ENCODE results near the gene L3MBTL1. TPM values are rescaled to one million over a fixed set of nuclear protein-coding genes. Genes with fewer than 3 reads are reported as not detected.

The L3MBTL1 gene
- total and polyA plus RNA-seq, 4 experiments from 2014 or later, result 1.3 to 22.5 (median 9.9) TPM

DNA sequence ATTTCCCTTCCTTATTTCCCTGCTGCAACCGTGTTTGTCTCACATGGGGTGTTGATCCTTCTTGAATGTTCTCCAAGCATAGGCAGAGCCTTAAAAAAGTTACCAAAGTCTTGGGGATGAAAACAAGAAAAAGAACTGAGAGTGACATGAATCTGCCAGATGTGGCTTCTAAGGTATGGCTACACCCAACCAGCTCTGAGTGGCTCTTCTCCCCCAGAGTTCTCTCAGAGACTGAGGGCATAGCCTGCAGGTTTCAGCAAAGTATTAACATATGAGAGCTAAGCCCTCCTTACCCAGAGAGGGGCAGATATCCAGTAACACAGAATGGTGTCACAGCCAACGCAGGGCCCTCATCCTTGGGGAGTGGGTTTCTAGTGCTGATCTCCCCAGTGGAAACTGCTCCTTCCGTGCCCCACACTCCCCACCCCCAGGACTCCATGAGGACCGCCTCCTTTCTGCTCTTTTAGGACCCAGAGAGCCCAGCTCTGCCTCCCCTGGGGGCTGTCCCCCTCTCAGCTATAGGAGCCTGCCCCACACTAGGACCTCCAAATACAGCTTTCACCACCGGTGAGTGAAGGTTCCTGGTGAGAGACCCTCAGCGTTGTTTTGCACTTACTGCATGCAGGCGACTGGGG is 28.0 kb downstream of the L3MBTL1 start:
- H3K9me3 Mint-ChIP-seq, result peaks cover 0 to 2% (median 0%) of the 10 kb centered on the region in 8 donors
- H3K27me3 ChIP-seq (ENCODE audit: insufficient read depth, low read length), result no peaks in the 10 kb centered on the region
- H3K36me3 ChIP-seq (ENCODE audit: insufficient read depth, low read length), result no peaks in the 10 kb centered on the region
- CTCF ChIA-PET (ENCODE audit: partially characterized antibody), result interaction anchor here (1.1 kb wide), 1 partner anchor 11 kb away, joined by 3 read pairs; no protein-coding TSS in a partner anchor
- H3K27me3 Mint-ChIP-seq, result no peaks in the 10 kb centered on the region
- DNase-seq, result no peak
- no peak overlapping the region for H3K27ac ChIP-seq (ENCODE audit: low read depth, low read length)
- H3K4me3 ChIP-seq (ENCODE audit: low read length in 2 of 2), result no peak overlapping the region
- no peaks in the 10 kb centered on the region for H3K4me1 Mint-ChIP-seq
- intact Hi-C loops (cut with micrococcal nuclease), result no loop called here
- H3K4me1 ChIP-seq (ENCODE audit: insufficient read depth, low read length), result no peaks in the 10 kb centered on the region
- no peaks in the 10 kb centered on the region for H3K9me3 ChIP-seq (ENCODE audit: control insufficient read depth in 1 of 2, low read length in 2 of 2)
- H3K36me3 Mint-ChIP-seq, result peaks cover 0 to 6% of the 10 kb centered on the region in 2 donors
- H3K27ac Mint-ChIP-seq, result no peak overlapping the region
- no peak overlapping the region for H3K4me3 Mint-ChIP-seq
- POLR2A ChIA-PET (ENCODE audit: partially characterized antibody), result no interaction called here

DNA sequence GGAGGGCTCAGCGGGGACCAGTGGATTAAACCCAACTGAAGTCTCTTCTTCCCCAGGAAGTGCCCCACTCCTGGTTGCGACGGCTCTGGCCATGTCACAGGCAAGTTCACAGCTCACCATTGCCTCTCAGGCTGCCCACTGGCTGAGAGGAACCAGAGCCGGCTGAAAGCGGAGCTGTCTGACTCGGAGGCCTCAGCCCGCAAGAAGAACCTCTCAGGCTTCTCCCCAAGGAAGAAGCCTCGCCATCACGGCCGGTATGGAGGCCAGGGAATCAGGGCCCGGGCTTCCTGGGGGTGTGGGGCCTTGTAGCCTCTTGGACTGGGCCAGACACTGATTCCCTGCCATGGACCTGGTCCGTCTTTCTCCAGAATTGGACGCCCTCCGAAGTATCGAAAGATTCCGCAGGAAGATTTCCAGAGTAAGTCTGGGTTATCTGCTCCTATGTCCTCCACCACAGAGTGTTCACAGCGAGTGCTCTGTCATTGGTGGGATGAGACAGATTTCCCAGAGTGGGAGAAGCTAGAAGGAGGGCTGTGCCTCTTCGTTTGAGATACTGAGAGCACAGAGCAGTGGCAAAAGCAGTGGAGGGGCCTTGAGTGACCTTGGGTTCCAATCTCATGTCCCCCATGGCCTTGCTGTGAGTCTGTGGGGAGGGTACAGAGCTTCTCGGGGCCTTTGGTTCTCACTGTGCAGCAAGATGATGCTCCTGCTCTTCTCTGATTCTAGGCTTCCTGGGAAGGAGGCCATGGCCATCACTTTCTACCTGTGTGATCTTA is 28.7 kb downstream of the L3MBTL1 start:
- H3K4me1 Mint-ChIP-seq, result no peaks in the 10 kb centered on the region
- POLR2A ChIA-PET (ENCODE audit: partially characterized antibody), result no interaction called here
- H3K36me3 Mint-ChIP-seq, result peaks cover 0 to 6% of the 10 kb centered on the region in 2 donors
- H3K27ac Mint-ChIP-seq, result peak overlapping the region in 2 of 7 donors; percentile 64 to 68
- Histone ChIP-seq H3K27ac (ENCODE audit: low read depth, low read length) (no peak overlapping the region), H3K4me1 (ENCODE audit: insufficient read depth, low read length) (no peaks in the 10 kb centered on the region), H3K4me3 (ENCODE audit: low read length in 2 of 2) (no peak overlapping the region), H3K9me3 (ENCODE audit: control insufficient read depth in 1 of 2, low read length in 2 of 2) (no peaks in the 10 kb centered on the region), H3K27me3 (ENCODE audit: insufficient read depth, low read length) (no peaks in the 10 kb centered on the region), H3K36me3 (ENCODE audit: insufficient read depth, low read length) (no peaks in the 10 kb centered on the region)
- intact Hi-C loops (cut with micrococcal nuclease), result no loop called here
- H3K4me3 Mint-ChIP-seq, result no peak overlapping the region
- no peaks in the 10 kb centered on the region for H3K27me3 Mint-ChIP-seq
- CTCF ChIA-PET (ENCODE audit: partially characterized antibody), result interaction anchor here (0.9 to 3.6 kb wide), 6 partner anchors 10 to 544 kb away, joined by 3 to 16 read pairs (median 4); no protein-coding TSS in a partner anchor
- H3K9me3 Mint-ChIP-seq, result peaks cover 0 to 2% (median 0%) of the 10 kb centered on the region in 8 donors
- DNase-seq, result no peak

DNA sequence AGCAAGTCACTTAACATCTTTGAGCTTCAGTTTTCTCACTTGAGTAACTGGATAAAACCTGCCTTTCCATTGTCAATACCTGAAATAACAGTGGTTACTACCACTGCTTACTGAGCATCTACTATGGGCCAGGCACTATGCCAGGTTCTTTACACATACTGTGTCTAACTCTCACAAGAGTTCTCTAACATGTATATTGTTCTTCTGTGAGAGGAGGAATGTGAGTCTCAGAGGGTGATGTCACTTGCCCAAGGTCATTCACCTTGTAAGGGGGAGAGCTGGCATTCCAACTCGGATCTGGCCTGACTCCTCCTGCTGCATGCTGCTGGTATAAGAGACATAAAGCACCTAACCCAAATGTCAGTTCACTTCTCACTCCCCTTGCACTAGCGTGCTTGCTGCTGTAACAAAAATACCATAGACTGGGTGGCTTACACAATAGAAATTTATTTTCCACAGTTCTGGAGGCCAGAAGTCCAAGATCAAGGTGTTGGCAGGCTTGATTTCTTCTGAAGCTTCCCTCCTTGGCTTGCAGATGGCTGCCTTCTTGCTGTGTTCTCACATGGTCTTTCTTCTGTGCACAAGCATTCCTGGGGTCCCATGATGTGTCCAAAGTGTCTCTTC is 29.4 kb downstream of the L3MBTL1 start:
- ChIA-PET POLR2A (ENCODE audit: partially characterized antibody) (no interaction called here), CTCF (ENCODE audit: partially characterized antibody) (interaction anchor here (0.9 to 3.6 kb wide), 5 partner anchors 9 to 543 kb away, joined by 3 to 16 read pairs (median 4); no protein-coding TSS in a partner anchor)
- no peaks in the 10 kb centered on the region for H3K36me3 ChIP-seq (ENCODE audit: insufficient read depth, low read length)
- H3K27me3 Mint-ChIP-seq, result no peaks in the 10 kb centered on the region
- no peak for DNase-seq
- H3K4me1 Mint-ChIP-seq, result no peaks in the 10 kb centered on the region
- peaks cover 0 to 6% of the 10 kb centered on the region in 2 donors for H3K36me3 Mint-ChIP-seq
- H3K27ac Mint-ChIP-seq, result peak overlapping the region in 2 of 7 donors; percentile 37 to 68
- H3K4me3 Mint-ChIP-seq, result no peak overlapping the region
- intact Hi-C loops (cut with micrococcal nuclease), result no loop called here
- peaks cover 0 to 2% (median 0%) of the 10 kb centered on the region in 8 donors for H3K9me3 Mint-ChIP-seq
- no peaks in the 10 kb centered on the region for H3K27me3 ChIP-seq (ENCODE audit: insufficient read depth, low read length)
- no peaks in the 10 kb centered on the region for H3K4me1 ChIP-seq (ENCODE audit: insufficient read depth, low read length)
- no peaks in the 10 kb centered on the region for H3K9me3 ChIP-seq (ENCODE audit: control insufficient read depth in 1 of 2, low read length in 2 of 2)
- no peak overlapping the region for H3K27ac ChIP-seq (ENCODE audit: low read depth, low read length)
- no peak overlapping the region for H3K4me3 ChIP-seq (ENCODE audit: low read length in 2 of 2)

DNA sequence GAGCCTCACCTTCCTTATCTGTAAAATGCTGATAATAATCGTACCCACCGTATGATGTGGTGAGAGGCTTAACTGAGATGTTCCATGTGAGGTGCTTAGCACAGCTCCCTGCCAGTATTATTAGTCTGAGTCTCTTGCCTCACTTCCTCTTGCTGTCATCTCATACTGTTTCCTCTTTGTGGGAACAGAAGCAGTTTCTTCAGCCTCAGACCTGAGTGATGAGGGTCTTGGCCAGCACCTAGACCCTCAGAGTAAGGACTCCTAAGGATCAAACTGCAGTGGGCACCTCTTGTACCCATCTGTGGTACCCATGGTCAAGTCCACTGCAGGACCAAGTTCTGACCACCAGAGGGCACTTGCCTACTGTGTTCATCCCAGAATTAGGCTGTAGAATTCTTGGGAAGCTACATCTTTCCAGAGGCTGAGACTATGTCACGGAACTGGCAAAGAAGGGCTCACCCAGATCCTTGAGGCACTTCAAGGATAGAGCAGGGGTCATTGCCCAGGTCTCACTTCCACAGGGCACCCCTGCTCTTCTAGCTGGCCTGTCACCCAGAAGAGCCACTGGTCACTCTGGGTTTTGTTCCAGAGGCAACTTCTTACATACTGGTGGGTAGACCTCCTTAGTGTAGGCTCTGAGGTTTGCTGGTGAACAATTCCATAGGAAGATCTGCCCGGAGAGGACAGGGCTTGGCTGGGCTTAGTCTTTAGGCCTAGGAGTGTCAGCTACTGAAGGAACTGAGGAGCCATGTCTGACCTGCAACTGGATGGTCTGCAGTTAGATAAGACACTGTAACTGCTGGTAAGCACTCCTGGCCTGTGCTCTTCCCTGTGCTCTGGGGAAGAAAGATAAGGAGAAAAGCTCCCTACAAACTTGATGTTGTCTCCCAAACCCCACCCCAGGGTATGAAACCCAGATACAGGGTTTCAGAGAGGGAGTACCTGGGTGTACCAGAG is 30.7 kb downstream of the L3MBTL1 start:
- Mint-ChIP-seq H3K4me1 (peaks cover 0 to 2% (median 0%) of the 10 kb centered on the region in 4 donors), H3K27me3 (no peaks in the 10 kb centered on the region), H3K27ac (peak overlapping the region in 2 of 7 donors; percentile 3 to 4), H3K4me3 (no peak overlapping the region), H3K36me3 (peaks cover 0 to 6% of the 10 kb centered on the region in 2 donors), H3K9me3 (no peaks in the 10 kb centered on the region)
- H3K9me3 ChIP-seq (ENCODE audit: control insufficient read depth in 1 of 2, low read length in 2 of 2), result no peaks in the 10 kb centered on the region
- H3K27ac ChIP-seq (ENCODE audit: low read depth, low read length), result no peak overlapping the region
- no peak overlapping the region for H3K4me3 ChIP-seq (ENCODE audit: low read length in 2 of 2)
- H3K36me3 ChIP-seq (ENCODE audit: insufficient read depth, low read length), result no peaks in the 10 kb centered on the region
- ChIA-PET CTCF (ENCODE audit: partially characterized antibody) (interaction anchor here (0.8 to 3.6 kb wide), 12 partner anchors 9 to 542 kb away, joined by 3 to 21 read pairs (median 4); no protein-coding TSS in a partner anchor), POLR2A (ENCODE audit: partially characterized antibody) (no interaction called here)
- intact Hi-C loops (cut with micrococcal nuclease), result loop anchor here (1.0 to 2.0 kb wide), 3 partner anchors 89 to 653 kb away; no protein-coding TSS in a partner anchor
- H3K27me3 ChIP-seq (ENCODE audit: insufficient read depth, low read length), result no peaks in the 10 kb centered on the region
- peak in 4 of 5 donors; percentile 15 to 25 (median 21) for DNase-seq
- no peaks in the 10 kb centered on the region for H3K4me1 ChIP-seq (ENCODE audit: insufficient read depth, low read length)

DNA sequence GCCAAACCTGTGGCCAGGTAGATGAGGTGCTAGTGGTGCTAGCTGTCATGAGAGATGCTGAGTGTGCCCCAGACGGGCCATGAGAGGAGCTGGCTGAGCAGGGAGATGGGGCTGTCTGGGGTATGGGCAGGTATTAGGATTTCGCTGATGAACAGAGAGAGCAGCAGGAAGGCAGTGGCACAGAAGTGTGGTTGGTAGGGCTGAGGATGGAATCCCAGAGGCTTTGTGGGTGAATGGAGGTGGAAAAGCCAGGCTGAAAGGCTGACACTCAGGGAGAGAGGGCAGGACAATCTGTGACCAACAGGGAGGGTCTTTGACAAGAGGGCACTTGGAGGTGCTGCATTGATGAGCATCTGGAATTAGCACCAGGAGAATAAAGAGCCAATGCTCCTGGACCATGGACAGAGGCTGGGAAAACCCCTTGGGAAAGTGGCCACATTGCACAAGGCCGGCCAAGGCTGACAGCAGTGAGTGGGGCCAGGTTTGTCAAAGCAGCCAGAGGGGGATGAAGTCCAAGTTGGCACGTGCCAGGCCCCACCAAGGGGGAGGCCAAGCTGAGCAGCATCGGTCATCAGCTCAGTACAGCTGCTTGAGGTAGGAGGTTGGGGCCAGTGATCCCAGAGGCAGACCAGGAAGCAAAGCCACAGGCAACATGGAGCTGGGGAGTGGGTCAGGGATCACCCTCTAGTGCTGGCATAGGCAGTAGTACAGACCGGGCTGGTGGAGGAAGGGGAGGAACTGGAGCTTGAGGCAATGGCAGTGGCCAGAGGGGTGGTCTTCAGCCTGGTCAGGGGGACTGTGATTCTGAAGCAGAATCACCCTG is 31.6 kb downstream of the L3MBTL1 start:
- Histone ChIP-seq H3K9me3 (ENCODE audit: control insufficient read depth in 1 of 2, low read length in 2 of 2) (no peaks in the 10 kb centered on the region), H3K27me3 (ENCODE audit: insufficient read depth, low read length) (no peaks in the 10 kb centered on the region), H3K27ac (ENCODE audit: low read depth, low read length) (no peak overlapping the region), H3K4me3 (ENCODE audit: low read length in 2 of 2) (no peak overlapping the region), H3K4me1 (ENCODE audit: insufficient read depth, low read length) (no peaks in the 10 kb centered on the region), H3K36me3 (ENCODE audit: insufficient read depth, low read length) (no peaks in the 10 kb centered on the region)
- intact Hi-C loops (cut with micrococcal nuclease), result loop anchor here (1.0 to 2.0 kb wide), 3 partner anchors 90 to 652 kb away; no protein-coding TSS in a partner anchor
- Mint-ChIP-seq H3K36me3 (peaks cover 4 to 6% of the 10 kb centered on the region in 2 donors), H3K27me3 (no peaks in the 10 kb centered on the region), H3K27ac (no peak overlapping the region), H3K4me3 (no peak overlapping the region), H3K9me3 (no peaks in the 10 kb centered on the region), H3K4me1 (peaks cover 0 to 2% (median 0%) of the 10 kb centered on the region in 4 donors)
- no peak for DNase-seq
- ChIA-PET CTCF (ENCODE audit: partially characterized antibody) (interaction anchor here (0.8 to 3.6 kb wide), 11 partner anchors 9 to 541 kb away, joined by 3 to 21 read pairs (median 5); no protein-coding TSS in a partner anchor), POLR2A (ENCODE audit: partially characterized antibody) (no interaction called here)
